AG10803 (cell line): Measurements from ENCODE around the gene ENOSF1.
A peak's percentile ranks its signal among the peaks of the same experiment; 100 is the strongest.

Experiments
- DNase-seq: peaks from one replicate; pipeline ENCODE4 v3.0.0; 2010; ENCODE audit warnings: low read depth
- H3K4me3 ChIP-seq: 2 replicates; pipeline ENCODE4 v1.5.1; 2011; ENCODE audit warnings: mild to moderate bottlenecking, low read length, control low read depth
- TF ChIP-seq, protein P1 (sequence below): conservative IDR thresholded peaks from 2 replicates; pipeline ENCODE4 v1.5.1; 2011; ENCODE audit warnings: mild to moderate bottlenecking, low read length, control low read depth, inconsistent platforms

ENOSF1 gene

DNA sequence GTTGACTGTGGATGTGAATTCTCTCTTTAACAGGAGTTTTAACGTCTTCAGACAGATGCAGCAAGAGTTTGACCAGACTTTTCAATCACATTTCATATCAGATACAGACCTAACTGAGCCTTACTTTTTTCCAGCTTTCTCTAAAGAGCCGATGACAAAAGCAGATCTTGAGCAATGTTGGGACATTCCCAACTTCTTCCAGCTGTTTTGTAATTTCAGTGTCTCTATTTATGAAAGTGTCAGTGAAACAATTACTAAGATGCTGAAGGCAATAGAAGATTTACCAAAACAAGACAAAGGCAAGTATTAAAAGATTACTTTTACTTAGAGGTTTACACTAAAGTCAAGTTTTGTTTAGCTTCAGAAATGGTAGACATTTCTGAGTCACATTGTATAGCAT is 85.2 kb downstream of the ENOSF1 start:
- no peak overlapping the region for H3K4me3 ChIP-seq
- peak; percentile 48 for DNase-seq
- TF ChIP-seq, protein P1, sequence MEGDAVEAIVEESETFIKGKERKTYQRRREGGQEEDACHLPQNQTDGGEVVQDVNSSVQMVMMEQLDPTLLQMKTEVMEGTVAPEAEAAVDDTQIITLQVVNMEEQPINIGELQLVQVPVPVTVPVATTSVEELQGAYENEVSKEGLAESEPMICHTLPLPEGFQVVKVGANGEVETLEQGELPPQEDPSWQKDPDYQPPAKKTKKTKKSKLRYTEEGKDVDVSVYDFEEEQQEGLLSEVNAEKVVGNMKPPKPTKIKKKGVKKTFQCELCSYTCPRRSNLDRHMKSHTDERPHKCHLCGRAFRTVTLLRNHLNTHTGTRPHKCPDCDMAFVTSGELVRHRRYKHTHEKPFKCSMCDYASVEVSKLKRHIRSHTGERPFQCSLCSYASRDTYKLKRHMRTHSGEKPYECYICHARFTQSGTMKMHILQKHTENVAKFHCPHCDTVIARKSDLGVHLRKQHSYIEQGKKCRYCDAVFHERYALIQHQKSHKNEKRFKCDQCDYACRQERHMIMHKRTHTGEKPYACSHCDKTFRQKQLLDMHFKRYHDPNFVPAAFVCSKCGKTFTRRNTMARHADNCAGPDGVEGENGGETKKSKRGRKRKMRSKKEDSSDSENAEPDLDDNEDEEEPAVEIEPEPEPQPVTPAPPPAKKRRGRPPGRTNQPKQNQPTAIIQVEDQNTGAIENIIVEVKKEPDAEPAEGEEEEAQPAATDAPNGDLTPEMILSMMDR, result no peak

DNA sequence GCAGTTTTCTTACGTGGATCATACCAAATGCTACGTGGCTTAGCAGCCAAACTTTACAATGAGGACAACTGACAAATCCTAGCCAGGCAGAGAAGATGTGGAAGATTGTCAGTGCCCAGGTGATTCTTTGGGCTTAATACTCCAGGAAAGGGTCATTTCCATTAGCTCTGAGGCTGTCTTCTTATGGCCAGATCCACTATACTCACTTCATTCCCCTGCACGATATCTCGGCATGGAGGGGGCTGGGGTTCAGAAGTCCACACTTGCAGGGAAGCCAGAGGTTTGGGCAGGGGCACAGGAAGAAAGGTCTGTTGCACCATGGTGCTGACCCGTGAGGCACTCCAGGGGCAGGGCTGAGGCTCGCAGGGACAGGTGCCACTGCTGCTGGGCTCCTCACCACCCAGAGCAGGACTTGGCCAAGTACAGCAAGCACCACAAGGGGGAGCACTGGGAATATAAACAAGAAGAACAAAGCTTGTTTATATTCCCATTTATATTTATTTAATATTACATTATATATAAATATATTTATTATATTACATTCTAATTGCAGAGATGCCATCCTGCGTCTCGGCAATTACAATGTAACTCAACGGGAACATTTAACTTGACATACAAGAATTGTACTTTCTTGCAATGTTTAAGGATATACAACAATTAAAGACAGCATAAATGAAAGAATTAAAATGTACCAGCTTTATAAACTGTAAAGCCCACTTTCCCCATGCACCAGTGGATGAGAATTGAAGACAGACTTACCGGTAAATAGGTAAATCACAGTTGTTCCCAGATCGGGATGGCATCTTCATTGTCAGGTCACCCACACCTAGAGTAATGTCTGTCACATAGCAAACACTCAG is 88.4 kb downstream of the ENOSF1 start:
- peak; percentile 76 for DNase-seq
- TF ChIP-seq, protein P1, result peak; percentile 80
- no peak overlapping the region for H3K4me3 ChIP-seq

DNA sequence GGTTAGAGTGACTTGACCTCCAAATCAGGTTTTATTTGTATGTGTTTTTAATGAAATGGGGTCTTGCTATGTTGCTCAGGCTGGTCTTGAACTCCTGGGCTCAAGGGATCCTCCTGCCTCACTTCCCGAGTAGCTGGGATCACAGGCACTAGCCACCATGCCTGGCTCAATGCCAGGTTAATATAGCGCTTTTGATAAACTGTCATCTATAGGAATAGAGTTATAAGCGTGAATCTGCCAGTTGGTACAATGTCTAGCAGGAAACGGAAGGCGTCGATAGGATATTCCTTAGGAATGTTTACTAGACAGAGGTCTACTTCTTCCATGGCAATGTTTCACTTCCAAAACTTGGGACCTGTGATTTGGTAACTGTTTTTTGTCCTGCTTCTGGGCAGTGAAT is 90.1 kb downstream of the ENOSF1 start:
- TF ChIP-seq, protein P1, result no peak
- no peak overlapping the region for H3K4me3 ChIP-seq
- no peak for DNase-seq

DNA sequence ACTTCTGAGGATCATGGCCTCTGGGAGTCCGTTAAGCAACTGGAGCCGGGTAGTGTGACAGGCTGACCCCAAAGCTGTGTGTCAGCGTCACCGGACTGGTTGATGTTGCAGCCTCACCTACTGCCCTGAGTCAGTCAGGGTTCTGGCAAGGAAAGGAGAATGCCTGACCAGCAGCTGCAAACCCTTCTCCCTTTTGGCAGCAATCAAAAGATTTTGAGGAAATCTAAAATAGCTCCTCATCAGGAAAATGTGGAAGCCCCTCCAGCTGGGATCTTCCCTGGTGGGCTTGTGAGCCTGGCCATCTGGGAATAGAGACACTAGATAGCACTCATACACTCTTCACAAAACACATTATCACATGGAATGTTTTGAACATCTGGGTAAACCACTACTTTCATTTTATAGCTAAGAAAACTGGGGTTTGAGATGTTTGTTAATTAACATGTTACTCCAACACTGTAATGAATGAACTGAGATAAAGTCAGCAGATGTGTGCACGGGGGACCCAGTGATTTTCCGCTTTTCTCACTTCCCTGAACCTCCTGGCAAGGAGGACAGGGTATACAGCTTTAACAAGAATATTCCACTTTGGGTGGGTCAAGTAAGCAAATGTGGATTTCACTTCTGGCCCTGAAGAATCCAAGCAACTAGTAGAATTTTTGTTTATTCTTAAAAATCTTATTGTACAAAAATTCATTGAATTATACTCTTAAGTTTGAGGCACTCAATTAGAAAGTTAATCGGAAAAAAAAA is 91.0 kb downstream of the ENOSF1 start:
- DNase-seq, result peak; percentile 62
- H3K4me3 ChIP-seq, result no peak overlapping the region
- TF ChIP-seq, protein P1, result no peak
